IMR-90 (cell line): ENCODE data around the gene NMT1. TPM values are rescaled to one million over a fixed set of nuclear protein-coding genes. Genes with fewer than 3 reads are reported as not detected.
A peak's percentile ranks its signal among the peaks of the same experiment; 100 is the strongest.

ENCODE experiments used
- ATAC-seq: fragments of 200-7000 bp; cut with Tn5 transposase; 2 replicates; pipeline ENCODE4 v1.9.1; 2020; ENCODE audit warnings: low read depth, mild to moderate bottlenecking, moderate library complexity
- BruUV-seq: library from RNA; stranded (reverse); fragments of 400-500 nt; replicated peaks from 2 replicates; lab custom pipeline; 2021; lab: Mats Ljungman, UMichigan
- CTCF ChIA-PET: fragments of 300-600 bp; formaldehyde crosslinking; extraction: SDS; loops from one replicate; lab custom pipeline; 2021; ENCODE audit warnings: antibody characterized with exemption; lab: Yijun Ruan, JAX
- POLR2A ChIA-PET: fragments of 300-600 bp; sonication (Branson Sonifier 250); formaldehyde crosslinking; loops from one replicate; lab custom pipeline; 2022; ENCODE audit warnings: antibody characterized with exemption; ENCODE audit not compliant: unreplicated experiment; lab: Charles Lee
- DNase-seq: peaks from one replicate; pipeline ENCODE4 v3.0.0; 2013
- H2AFZ ChIP-seq: replicated peaks from 2 replicates; pipeline ENCODE3; 2013; ENCODE audit warnings: low read length, mild to moderate bottlenecking; ENCODE audit not compliant: poor library complexity
- H2AK5ac ChIP-seq: 2 replicates; pipeline ENCODE4 v1.6.1; 2013; ENCODE audit warnings: low read depth, low read length, inconsistent platforms
- H2AK9ac ChIP-seq: replicated peaks from 2 replicates; pipeline ENCODE3; 2013; ENCODE audit warnings: mild to moderate bottlenecking, low read depth, low read length, moderate library complexity; ENCODE audit not compliant: poor library complexity
- H2BK120ac ChIP-seq: 2 replicates; pipeline ENCODE4 v1.6.1; 2013; ENCODE audit warnings: low read depth, low read length, inconsistent platforms
- H2BK15ac ChIP-seq: 3 replicates; pipeline ENCODE4 v1.6.1; 2013; ENCODE audit warnings: low read depth, low read length, inconsistent platforms
- H2BK20ac ChIP-seq: 2 replicates; pipeline ENCODE4 v1.6.1; 2013; ENCODE audit warnings: low read depth, mild to moderate bottlenecking, inconsistent platforms, low read length, moderate library complexity
- H2BK5ac ChIP-seq: 2 replicates; pipeline ENCODE4 v1.6.1; 2013; ENCODE audit warnings: mild to moderate bottlenecking, low read depth, low read length, inconsistent platforms; ENCODE audit not compliant: poor library complexity, severe bottlenecking
- H3K14ac ChIP-seq: replicated peaks from 2 replicates; pipeline ENCODE4 v1.6.1; 2013; ENCODE audit warnings: low read depth, low read length, inconsistent platforms
- H3K18ac ChIP-seq: 2 replicates; pipeline ENCODE4 v1.6.1; 2013; ENCODE audit warnings: low read depth, low read length, control low read depth
- H3K23ac ChIP-seq: 2 replicates; pipeline ENCODE4 v1.6.1; 2013; ENCODE audit warnings: low read depth, low read length, inconsistent platforms
- H3K27ac ChIP-seq: 2 replicates; pipeline ENCODE4 v1.5.1; 2013; ENCODE audit warnings: mild to moderate bottlenecking, control low read depth, low read length; ENCODE audit not compliant: insufficient read depth
- H3K27me3 ChIP-seq: 2 replicates; pipeline ENCODE4 v1.6.1; 2013; ENCODE audit warnings: low read length; ENCODE audit not compliant: control insufficient read depth, insufficient read depth
- H3K36me3 ChIP-seq: 2 replicates; pipeline ENCODE4 v1.6.1; 2013; ENCODE audit warnings: low read length, mixed read lengths; ENCODE audit not compliant: control insufficient read depth, insufficient read depth
- H3K4ac ChIP-seq: 2 replicates; pipeline ENCODE4 v1.6.1; 2013; ENCODE audit warnings: low read depth, low read length, inconsistent platforms
- H3K4me1 ChIP-seq: 2 replicates; pipeline ENCODE4 v1.6.1; 2013; ENCODE audit warnings: low read length, mixed read lengths; ENCODE audit not compliant: control insufficient read depth, insufficient read depth
- H3K4me2 ChIP-seq: 2 replicates; pipeline ENCODE4 v1.6.1; 2013; ENCODE audit warnings: low read depth, mild to moderate bottlenecking, control low read depth, low read length, moderate library complexity
- H3K4me3 ChIP-seq: 2 replicates; pipeline ENCODE4 v1.5.1; 2013; ENCODE audit warnings: low read depth, mild to moderate bottlenecking, control low read depth, low read length, moderate library complexity; ENCODE audit not compliant: insufficient read depth
- H3K56ac ChIP-seq: 2 replicates; pipeline ENCODE4 v1.6.1; 2013; ENCODE audit warnings: low read length, inconsistent platforms; ENCODE audit not compliant: insufficient read depth; ENCODE audit errors: extremely low read depth
- H3K79me1 ChIP-seq, 2 experiments: 2 replicates each; pipeline ENCODE4 v1.6.1; 2013; ENCODE audit warnings: low read length in 2 of 2, inconsistent platforms in 1 of 2, low read depth in 1 of 2
- H3K9ac ChIP-seq: 2 replicates; pipeline ENCODE4 v1.6.1; 2013; ENCODE audit warnings: low read depth, low read length, control low read depth
- H3K9me1 ChIP-seq: 2 replicates; pipeline ENCODE4 v1.6.1; 2013; ENCODE audit warnings: low read length, inconsistent platforms; ENCODE audit not compliant: insufficient read depth
- H3K9me3 ChIP-seq: 2 replicates; pipeline ENCODE4 v1.6.1; 2013; ENCODE audit warnings: low read length; ENCODE audit not compliant: control insufficient read depth, insufficient read depth
- H4K20me1 ChIP-seq: 2 replicates; pipeline ENCODE4 v1.6.1; 2013; ENCODE audit warnings: low read length, inconsistent platforms; ENCODE audit not compliant: insufficient read depth
- H4K5ac ChIP-seq: 2 replicates; pipeline ENCODE4 v1.6.1; 2013; ENCODE audit warnings: mild to moderate bottlenecking, low read depth, low read length, control low read depth
- H4K8ac ChIP-seq, 2 experiments: 2 replicates each; pipeline ENCODE4 v1.6.1; 2013; ENCODE audit warnings: low read depth in 2 of 2, low read length in 2 of 2, control low read depth in 1 of 2, inconsistent platforms in 1 of 2
- H4K91ac ChIP-seq: 2 replicates; pipeline ENCODE4 v1.6.1; 2013; ENCODE audit warnings: low read depth, low read length, inconsistent platforms; ENCODE audit not compliant: insufficient read depth
- CHD1 ChIP-seq: IDR thresholded peaks from 2 replicates; pipeline ENCODE4 v1.6.1; 2012; ENCODE audit warnings: low read depth, low read length, improper control_type of control experiment
- FOS ChIP-seq: fragments of 150-350 bp; IDR thresholded peaks from 2 replicates; pipeline ENCODE4 v1.6.1; 2016; ENCODE audit warnings: low read depth, low read length
- MAFK ChIP-seq: IDR thresholded peaks from 2 replicates; pipeline ENCODE4 v1.6.1; 2012; ENCODE audit warnings: low read depth, low read length, improper control_type of control experiment
- MAZ ChIP-seq: IDR thresholded peaks from 2 replicates; pipeline ENCODE4 v1.6.1; 2012; ENCODE audit warnings: low read depth, mild to moderate bottlenecking, low read length, improper control_type of control experiment, moderate library complexity, borderline replicate concordance
- MXI1 ChIP-seq: IDR thresholded peaks from 2 replicates; pipeline ENCODE4 v1.6.1; 2012; ENCODE audit warnings: low read depth, mild to moderate bottlenecking, low read length, moderate library complexity, borderline replicate concordance
- POLR2A ChIP-seq: IDR thresholded peaks from 2 replicates; pipeline ENCODE4 v1.6.1; 2012; ENCODE audit warnings: mild to moderate bottlenecking, low read depth, low read length
- RCOR1 ChIP-seq: IDR thresholded peaks from 2 replicates; pipeline ENCODE4 v1.6.1; 2012; ENCODE audit warnings: mild to moderate bottlenecking, low read length, improper control_type of control experiment; ENCODE audit not compliant: insufficient replicate concordance
- USF2 ChIP-seq: fragments of 150-350 bp; IDR thresholded peaks from 2 replicates; pipeline ENCODE4 v1.6.1; 2017; ENCODE audit warnings: mild to moderate bottlenecking, antibody characterized with exemption, low read length, low read depth
- WGBS, 2 experiments: methylation state at CpG; one replicate each; pipeline versions ENCODE4 v1.1.5 to v1.1.7; 2013; ENCODE audit warnings: missing lambda C conversion rate in 2 of 2; ENCODE audit not compliant: insufficient read length in 1 of 2; ENCODE audit errors: extremely low coverage in 2 of 2; 5-methylcytosine and 5-hydroxymethylcytosine counted together
- dilution Hi-C: fragments of 300-500 bp; cut with HindIII; formaldehyde crosslinking; loops from one replicate; pipeline ENCODE4 v1.14.3; 2018; ENCODE audit warnings: low sequenced_read_pairs; ENCODE audit not compliant: unreplicated experiment
- in situ Hi-C: fragments of 300-500 bp; cut with MboI; formaldehyde crosslinking; loops from 3 replicates; pipeline ENCODE4 v1.14.3; 2019; ENCODE audit warnings: low sequenced_read_pairs, inconsistent platforms, mixed read lengths
- intact Hi-C: fragments of 100-400 bp; cut with micrococcal nuclease; formaldehyde crosslinking; loops from 2 replicates; pipeline ENCODE4 v1.10.0; 2022
- polyA plus RNA-seq, 3 experiments: library from polyadenylated mRNA; depleted of rRNA; stranded (reverse); fragments of >200 nt; gene quantifications; 2 replicates each; pipeline ENCODE4 v1.2.3, GENCODE V29; 2012; ENCODE audit warnings: low replicate concordance in 1 of 3
- total RNA-seq: library from RNA; depleted of rRNA; stranded (reverse); fragments of >200 nt; gene quantifications from 2 replicates; pipeline ENCODE4 v1.2.3, GENCODE V29; 2012

NMT1 gene
- total and polyA plus RNA-seq, 2 of the 4 experiments (the other 2 are of a cell fraction) = 38.0 to 60.6 TPM

GRCh38 chr17:45148183-45149036, 87.3 kb downstream of the NMT1 start, which contains the start of gene HEXIM1:
Gene HEXIM1 (plus strand): TSS chr17:45148475. CDS start chr17:45149191, 716 bp downstream.
- H2AK5ac ChIP-seq = peak within 1 kb of the TSS; percentile 93
- H2BK120ac ChIP-seq = peak within 1 kb of the TSS; percentile 94
- H3K79me1 ChIP-seq = peaks cover 7 to 46% of the 10 kb centered on the region in 2 experiments; a peak in 2 of 4 replicates
- peak within 1 kb of the TSS; percentile 56 for H3K4me3 ChIP-seq
- H3K27me3 ChIP-seq = no peaks in the 10 kb centered on the region
- peak within 1 kb of the TSS; percentile 93 for H2BK5ac ChIP-seq
- peak within 1 kb of the TSS; percentile 72 for H4K5ac ChIP-seq
- TF ChIP-seq MXI1 (0 out of 2 replicates have a peak, but pooled peaks have one; percentile 18), MAZ (peak; percentile 100), MAFK (no peak), RCOR1 (peak; percentile 88), FOS (no peak; the same call in 1 of the 2 replicates), POLR2A (peak; percentile 100), USF2 (peak; percentile 24), CHD1 (no peak)
- TSS peak; percentile 56 for BruUV-seq
- H4K20me1 ChIP-seq = peaks cover 37% of the 10 kb centered on the region
- peak within 1 kb of the TSS; percentile 97 for H2AK9ac ChIP-seq
- H2BK15ac ChIP-seq = peak within 1 kb of the TSS; percentile 51; the same call in 2 of the 3 replicates
- peak within 1 kb of the TSS; percentile 94 for H3K9ac ChIP-seq
- H3K9me3 ChIP-seq = no peaks in the 10 kb centered on the region
- peaks cover 15% of the 10 kb centered on the region for H3K9me1 ChIP-seq
- ATAC-seq (peak; percentile 74), DNase-seq (peak; percentile 99)
- dilution Hi-C loops = no loop called here
- peak within 1 kb of the TSS; percentile 99 for H3K4ac ChIP-seq
- CTCF ChIA-PET = interaction anchor here (0.7 to 4.7 kb wide), 8 partner anchors 12 to 178 kb away, joined by 3 to 60 read pairs (median 6); partner anchors contain the start of genes ACBD4 and HEXIM2
- intact Hi-C loops = loop anchor here (1.0 kb wide), 2 partner anchors 13 to 49 kb away; partner anchors contain the start of gene HEXIM2
- H4K8ac ChIP-seq = peak within 1 kb of the TSS; percentile 77 to 96
- H4K91ac ChIP-seq = peak within 1 kb of the TSS; percentile 89
- peak within 1 kb of the TSS; percentile 96 for H2BK20ac ChIP-seq
- H3K4me2 ChIP-seq = peak within 1 kb of the TSS; percentile 78
- peak within 1 kb of the TSS; percentile 98 for H3K56ac ChIP-seq
- H3K36me3 ChIP-seq = 0 out of 2 replicates have a peak, but pooled peaks cover 2% of the 10 kb centered on the region
- H3K4me1 ChIP-seq = peaks cover 17% of the 10 kb centered on the region
- in situ Hi-C loops = no loop called here
- peak within 1 kb of the TSS; percentile 85 for H3K18ac ChIP-seq
- POLR2A ChIA-PET = interaction anchor here (0.5 to 4.9 kb wide), 12 partner anchors 10 to 234 kb away, joined by 3 to 53 read pairs (median 4); partner anchors contain the start of genes ACBD4, HEXIM2 and MAP3K14
- peak within 1 kb of the TSS; percentile 89; the same call in 1 of the 2 replicates for H3K23ac ChIP-seq
- 0% methylated on average over 36 of the region's 58 CpGs; no CpG with 5 or more reads in 1 of the 2 experiments for WGBS, 2 experiments
- peak within 1 kb of the TSS; percentile 94 for H3K27ac ChIP-seq
- peak within 1 kb of the TSS; percentile 84 for H2AFZ ChIP-seq
- H3K14ac ChIP-seq = peak within 1 kb of the TSS; percentile 99
